HG03558 (cell line): Measurements from ENCODE around the gene CALB2.

ENCODE experiments used
- ATAC-seq: cut with Tn5 transposase; IDR thresholded peaks from one replicate; pipeline ENCODE4 v1.9.1; 2021; ENCODE audit warnings: moderate number of reproducible peaks; ENCODE audit not compliant: unreplicated experiment; ENCODE audit errors: extremely low read depth

Gene CALB2

DNA sequence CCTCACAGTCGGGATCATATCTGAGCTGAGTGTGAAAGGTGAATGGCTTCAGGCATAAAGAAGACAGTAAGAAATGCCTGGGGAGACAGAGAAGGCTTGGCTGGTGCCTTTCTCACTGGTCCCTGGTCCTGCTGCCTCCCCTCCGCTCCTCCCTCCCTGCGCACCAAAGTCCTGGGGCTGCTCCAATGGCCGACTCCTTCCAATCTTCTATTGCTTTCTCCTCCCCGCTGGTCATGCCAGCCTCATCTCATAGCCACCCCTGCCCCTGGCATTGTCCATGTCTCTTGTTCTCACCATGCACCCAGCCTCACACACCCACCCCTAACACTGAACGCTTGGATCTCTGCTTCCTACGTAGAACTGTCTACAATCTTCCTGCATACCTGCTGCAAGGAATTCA, 65.3 kb downstream of the CALB2 start:
- no peak for ATAC-seq

DNA sequence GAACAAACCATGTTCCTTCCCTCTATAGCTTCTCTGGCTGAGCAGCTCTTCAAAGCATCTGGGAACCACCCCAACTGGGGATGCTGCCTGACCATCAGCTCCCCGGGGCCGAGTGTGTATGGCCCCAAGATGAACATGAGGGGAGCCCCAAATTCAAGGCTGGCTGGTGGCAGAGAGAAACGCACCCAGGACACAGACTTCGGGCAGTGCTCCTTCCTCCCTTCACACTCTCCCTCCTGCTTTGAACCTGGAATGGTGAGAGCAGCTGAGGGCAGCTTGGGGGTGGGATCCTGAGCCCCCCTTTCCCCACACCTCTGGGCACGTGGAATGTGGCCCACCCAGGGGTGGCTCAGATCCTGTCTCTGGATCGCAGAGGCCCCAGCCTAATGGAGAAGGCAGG, 66.1 kb downstream of the CALB2 start:
- ATAC-seq: no peak

DNA sequence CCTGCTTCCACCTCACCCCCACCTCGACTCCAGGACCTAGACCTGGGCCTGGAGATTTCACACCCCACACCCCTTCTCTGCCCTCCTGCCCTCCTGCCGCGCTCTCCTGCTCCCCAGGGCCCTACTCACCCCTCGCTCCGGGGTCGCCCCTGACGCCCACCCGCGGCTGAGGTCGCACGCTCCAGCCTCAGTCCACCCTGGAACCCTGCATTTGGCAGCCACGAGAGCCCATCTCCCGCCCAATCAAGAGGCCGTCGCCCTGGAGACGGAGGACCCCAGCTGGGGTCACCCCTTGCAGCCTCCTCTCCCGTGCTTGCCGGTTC, 67.2 kb downstream of the CALB2 start:
- ATAC-seq: no peak

DNA sequence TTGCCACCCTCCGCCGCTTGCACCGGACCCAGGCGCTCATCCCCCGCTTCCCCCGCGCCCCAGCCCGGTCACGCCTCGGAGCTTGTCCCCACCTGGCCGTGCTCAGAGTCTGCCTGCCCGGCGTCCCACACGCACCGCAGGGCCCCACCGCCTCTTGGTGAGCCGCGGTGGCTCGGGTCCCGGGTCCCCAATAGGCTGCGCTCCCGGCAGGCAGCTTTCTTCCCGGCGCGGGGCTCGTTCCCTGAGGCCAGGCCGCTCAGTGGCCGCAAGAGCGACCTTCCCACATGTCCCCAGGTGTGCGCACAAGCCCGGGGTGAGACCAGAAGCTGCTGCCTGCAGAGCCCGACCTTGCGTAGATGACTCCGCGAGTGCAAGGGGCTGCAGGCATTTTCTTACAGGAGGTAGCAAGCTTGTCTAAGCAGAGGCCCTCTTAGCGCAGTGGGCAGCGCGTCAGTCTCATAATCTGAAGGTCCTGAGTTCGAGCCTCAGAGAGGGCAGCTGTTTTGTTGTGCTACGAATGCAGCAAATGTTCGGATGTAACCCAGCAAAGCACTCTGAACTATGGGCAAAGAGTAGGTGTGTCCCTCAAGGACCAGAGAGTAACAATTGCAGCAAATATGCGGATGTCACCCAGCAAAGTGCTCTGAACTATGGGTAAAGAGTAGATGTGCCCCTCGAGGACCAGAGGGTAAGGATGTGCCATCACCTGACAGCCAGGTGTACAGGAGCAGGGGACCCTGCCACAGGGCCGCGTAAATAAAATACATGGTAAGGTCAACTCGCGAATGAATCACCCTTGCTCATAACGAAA, 67.8 kb downstream of the CALB2 start:
- ATAC-seq: peak; percentile 44

- no peak for ATAC-seq
Observed at GRCh38 chr16:71426880-71427615, 68.5 kb downstream of the CALB2 start.

GRCh38 chr16:71428385-71428784, 69.9 kb downstream of the CALB2 start:
- no peak for ATAC-seq

DNA sequence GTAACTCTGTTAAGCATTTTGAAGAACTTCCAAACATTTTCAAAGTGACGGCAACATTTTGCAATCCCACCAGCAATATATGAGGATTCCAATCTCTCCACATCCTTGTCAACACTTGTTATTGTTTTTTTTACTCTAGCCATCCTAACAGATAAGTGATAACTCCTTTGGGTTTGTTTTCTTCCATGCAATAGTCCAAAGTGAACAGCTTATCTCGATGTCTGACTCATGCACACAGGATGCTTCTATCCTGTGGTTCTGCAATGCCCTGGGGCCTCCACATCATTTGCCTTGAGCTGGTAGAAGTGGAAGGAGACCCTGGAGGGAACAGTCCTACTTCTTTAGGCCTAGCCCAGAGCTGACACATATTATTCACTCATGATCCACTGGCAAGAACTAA, 70.4 kb downstream of the CALB2 start:
- ATAC-seq: no peak

- no peak for ATAC-seq
Observed at GRCh38 chr16:71429581-71429980, 71.1 kb downstream of the CALB2 start.

DNA sequence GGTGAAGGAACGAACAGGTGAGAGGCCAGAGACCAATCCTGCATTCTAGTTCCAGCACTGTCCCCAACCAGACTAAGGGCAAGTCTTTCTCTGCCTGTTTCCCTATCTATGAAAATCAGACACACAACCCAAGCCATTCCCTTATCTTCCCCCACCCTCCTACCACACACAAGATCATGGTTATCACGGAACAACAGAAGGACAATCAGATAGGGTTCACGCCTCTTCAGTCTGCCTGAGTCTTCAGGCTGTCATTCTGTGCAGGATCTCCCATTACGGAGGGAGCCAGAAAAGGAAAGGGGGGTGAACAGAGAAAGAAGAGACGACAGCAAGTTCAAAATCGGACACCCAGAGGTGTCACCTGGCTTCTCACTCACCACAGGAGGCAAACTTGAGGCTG, 72.2 kb downstream of the CALB2 start:
- no peak for ATAC-seq

- no peak for ATAC-seq
Observed at GRCh38 chr16:71431176-71431575, 72.7 kb downstream of the CALB2 start.

DNA sequence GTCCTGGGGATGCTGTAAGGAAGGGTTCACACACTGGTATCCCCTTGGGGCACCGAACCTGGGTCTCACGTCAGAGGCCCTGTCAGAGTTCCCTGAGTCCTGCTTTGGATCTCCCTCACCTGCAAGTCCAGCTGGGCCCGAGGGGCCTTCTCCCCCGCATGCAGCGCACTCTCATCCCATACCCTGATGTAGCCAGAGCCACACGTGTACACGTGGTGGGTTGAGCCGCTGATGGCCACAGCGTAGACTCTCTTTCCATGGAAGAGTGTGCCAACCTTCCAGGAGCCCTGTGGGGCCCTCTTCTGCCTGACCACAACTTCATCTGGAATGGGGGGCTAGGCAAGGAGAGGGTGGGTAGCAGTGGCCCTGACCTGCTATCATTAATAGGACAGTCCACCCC, 73.5 kb downstream of the CALB2 start:
- ATAC-seq: no peak

DNA sequence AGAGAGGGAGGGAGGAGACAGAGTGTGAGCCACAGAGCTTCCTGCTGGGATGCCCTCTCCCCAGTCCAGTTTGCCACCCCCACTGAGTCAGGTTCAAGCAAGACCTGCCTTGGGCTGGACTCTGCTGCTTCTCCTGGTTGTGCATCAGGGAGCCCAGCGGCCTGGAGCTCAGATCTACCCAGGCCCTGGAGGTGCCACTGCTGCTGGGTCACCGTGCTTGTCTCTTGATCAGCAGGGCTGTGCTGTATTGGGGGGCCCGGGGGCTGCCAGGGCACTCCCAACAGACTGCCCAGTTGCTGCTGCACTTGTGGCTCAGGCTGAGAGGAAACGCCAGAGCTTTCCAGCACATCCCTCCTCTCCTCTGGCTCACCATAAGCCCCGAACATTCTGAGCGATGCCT, 74.4 kb downstream of the CALB2 start:
- no peak for ATAC-seq

- no peak for ATAC-seq
Observed at GRCh38 chr16:71436473-71436872, 78.0 kb downstream of the CALB2 start.

DNA sequence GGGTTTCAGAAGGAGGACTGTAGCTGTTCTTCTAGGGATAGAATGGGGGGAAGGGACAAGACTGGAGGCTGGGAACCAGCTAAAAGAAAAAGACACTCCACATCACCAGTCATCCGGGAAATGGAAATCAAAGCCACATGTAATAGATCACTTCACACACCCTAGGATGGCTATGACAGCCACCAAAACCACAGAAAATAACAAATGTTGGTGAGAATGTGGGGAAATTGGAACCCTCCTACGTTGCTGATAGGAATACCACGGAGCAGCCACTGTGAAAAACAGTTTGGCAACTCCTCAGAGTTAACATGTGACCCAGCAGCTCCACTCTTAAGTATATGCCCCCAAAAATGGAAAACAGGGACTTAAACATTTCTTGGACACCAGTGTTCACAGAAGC, 81.0 kb downstream of the CALB2 start:
- no peak for ATAC-seq
